A549 (cell line): ENCODE measurements around the gene PAPLN. TPM values are rescaled to one million over a fixed set of nuclear protein-coding genes. Genes with fewer than 3 reads are reported as not detected.

Experiments
- ATAC-seq, 2 experiments: fragments of 200-7000 bp in 1 of 2; fragments of >200 bp in 1 of 2; cut with Nextera tagmentation in 1 of 2; cut with Tn5 transposase in 1 of 2; 3 replicates each; pipeline versions ENCODE4 v1.8.0 to v1.9.1; 2018 to 2020; ENCODE audit warnings: mild to moderate bottlenecking in 1 of 2, moderate library complexity in 1 of 2
- CTCF ChIA-PET: fragments of 300-600 bp; sonication (Branson Sonifier 250); formaldehyde crosslinking; extraction: SDS; loops from one replicate; lab custom pipeline; 2021; ENCODE audit warnings: antibody characterized with exemption, inconsistent platforms; lab: Yijun Ruan, JAX
- POLR2A ChIA-PET: fragments of 350-600 bp; formaldehyde crosslinking; extraction: SDS; loops from one replicate; lab custom pipeline; 2021; ENCODE audit warnings: antibody characterized with exemption, inconsistent platforms; lab: Yijun Ruan, JAX
- DNase-seq, 2 experiments: peaks; one replicate each; pipeline versions ENCODE4 v3.0.0 to v3.0.0-alpha.2; 2011 to 2016; ENCODE audit warnings: low read depth in 1 of 2, low spot score in 1 of 2
- FAIRE-seq: peaks from 2 replicates; lab custom pipeline; 2011; peaks lifted over from hg19 to GRCh38; lab: Jason Lieb, UNC
- H3K27ac ChIP-seq, 2 experiments: fragments of >200 bp; sonication (Bioruptor Twin); formaldehyde crosslinking; 3 replicates each; pipeline ENCODE4 v1.5.1; 2016 to 2017
- H3K4me1 ChIP-seq: fragments of >200 bp; sonication (Bioruptor Twin); formaldehyde crosslinking; 3 replicates; pipeline ENCODE4 v1.6.1; 2016
- H3K4me2 ChIP-seq: fragments of >200 bp; sonication (Bioruptor Twin); formaldehyde crosslinking; 3 replicates; pipeline ENCODE4 v1.6.1; 2016
- H3K4me3 ChIP-seq: fragments of >200 bp; sonication (Bioruptor Twin); formaldehyde crosslinking; 3 replicates; pipeline ENCODE4 v1.5.1; 2016
- H3K9me3 ChIP-seq: fragments of >200 bp; sonication (Bioruptor Twin); formaldehyde crosslinking; 3 replicates; pipeline ENCODE4 v1.6.1; 2016
- CBX2 ChIP-seq: fragments of 200-600 bp; sonication (generic); IDR thresholded peaks from 2 replicates; pipeline ENCODE4 v1.6.1; 2016; ENCODE audit warnings: low read depth, mild to moderate bottlenecking, borderline replicate concordance
- CBX8 ChIP-seq: fragments of 200-600 bp; sonication (generic); IDR thresholded peaks from 2 replicates; pipeline ENCODE4 v1.6.1; 2016
- EHMT2 ChIP-seq: fragments of 200-600 bp; sonication (generic); IDR thresholded peaks from 2 replicates; pipeline ENCODE4 v1.6.1; 2016; ENCODE audit warnings: antibody characterized with exemption, low read depth, mild to moderate bottlenecking, moderate library complexity
- ESRRA ChIP-seq: fragments of 150-350 bp; IDR thresholded peaks from 2 replicates; pipeline ENCODE4 v1.6.1; 2014; ENCODE audit warnings: mild to moderate bottlenecking, low read length, borderline replicate concordance
- FOSB ChIP-seq: fragments of 250-450 bp; sonication (Bioruptor Pico); IDR thresholded peaks from 2 replicates; pipeline ENCODE4 v1.5.0; 2020; ENCODE audit warnings: mild to moderate bottlenecking, moderate library complexity
- FOSL2 ChIP-seq, 2 experiments: fragments of 450-650 bp in 1 of 2; fragments of >200 bp in 1 of 2; sonication (Bioruptor Twin) in 1 of 2; formaldehyde crosslinking; IDR thresholded peaks; 2 replicates each; pipeline versions ENCODE4 v1.5.0 to v1.6.1; 2016 to 2020; ENCODE audit warnings: mild to moderate bottlenecking in 1 of 2, moderate library complexity in 1 of 2
- GATA3 ChIP-seq: IDR thresholded peaks from 2 replicates; pipeline ENCODE4 v1.6.1; 2012; ENCODE audit warnings: borderline replicate concordance
- HDAC2 ChIP-seq: fragments of 200-600 bp; sonication (generic); IDR thresholded peaks from 2 replicates; pipeline ENCODE4 v1.6.1; 2016
- HEYL ChIP-seq: fragments of 250-450 bp; sonication (Bioruptor Pico); IDR thresholded peaks from 2 replicates; pipeline ENCODE4 v1.8.0; 2021; ENCODE audit warnings: mild to moderate bottlenecking, moderate library complexity
- HOXB13 ChIP-seq: fragments of 250-450 bp; sonication (Bioruptor Pico); IDR thresholded peaks from 2 replicates; pipeline ENCODE4 v1.5.0; 2020; ENCODE audit warnings: low read depth, mild to moderate bottlenecking, moderate library complexity
- HOXB5 ChIP-seq: fragments of 250-450 bp; sonication (Bioruptor Pico); IDR thresholded peaks from 2 replicates; pipeline ENCODE4 v1.5.0; 2020; ENCODE audit warnings: mild to moderate bottlenecking, moderate library complexity
- MAFK ChIP-seq: fragments of 450-650 bp; IDR thresholded peaks from 2 replicates; pipeline ENCODE4 v1.6.1; 2014; ENCODE audit not compliant: partially characterized antibody
- NPAS2 ChIP-seq: fragments of 250-450 bp; sonication (Bioruptor Pico); IDR thresholded peaks from 2 replicates; pipeline ENCODE4 v1.8.0; 2022; ENCODE audit warnings: mild to moderate bottlenecking, moderate library complexity, borderline replicate concordance
- PBX3 ChIP-seq: IDR thresholded peaks from 2 replicates; pipeline ENCODE4 v1.6.1; 2012
- PHF8 ChIP-seq: fragments of 200-600 bp; sonication (generic); IDR thresholded peaks from 2 replicates; pipeline ENCODE4 v1.6.1; 2016; ENCODE audit warnings: low read depth, mild to moderate bottlenecking, antibody characterized with exemption, moderate library complexity, borderline replicate concordance
- POLR2AphosphoS2 ChIP-seq: conservative IDR thresholded peaks from 2 replicates; pipeline ENCODE4 v1.6.1; 2012; ENCODE audit warnings: low read length, improper control_type of control experiment, inconsistent platforms
- RCOR1 ChIP-seq: fragments of 150-350 bp; IDR thresholded peaks from 2 replicates; pipeline ENCODE4 v1.6.1; 2014; ENCODE audit warnings: antibody characterized with exemption, low read length, low read depth
- RNF2 ChIP-seq: fragments of 200-600 bp; sonication (generic); IDR thresholded peaks from 2 replicates; pipeline ENCODE4 v1.6.1; 2016; ENCODE audit warnings: low read depth, mild to moderate bottlenecking, antibody characterized with exemption, moderate library complexity, borderline replicate concordance
- SMC3 ChIP-seq: fragments of >200 bp; sonication (Bioruptor Twin); formaldehyde crosslinking; IDR thresholded peaks from 3 replicates; pipeline ENCODE4 v1.6.1; 2018; ENCODE audit warnings: inconsistent platforms
- SREBF2 ChIP-seq: fragments of 450-650 bp; IDR thresholded peaks from 2 replicates; pipeline ENCODE4 v1.6.1; 2014; ENCODE audit warnings: mild to moderate bottlenecking, moderate library complexity
- TFCP2L1 ChIP-seq: fragments of 250-450 bp; sonication (Bioruptor Pico); IDR thresholded peaks from 2 replicates; pipeline ENCODE4 v1.5.0; 2021; ENCODE audit warnings: mild to moderate bottlenecking
- TP53 ChIP-seq: fragments of 250-450 bp; sonication (Bioruptor Pico); IDR thresholded peaks from 2 replicates; pipeline ENCODE4 v1.5.0; 2021; ENCODE audit warnings: mild to moderate bottlenecking, moderate library complexity
- ZSCAN20 ChIP-seq: fragments of 250-450 bp; sonication (Bioruptor Pico); IDR thresholded peaks from 2 replicates; pipeline ENCODE4 v1.8.0; 2022; ENCODE audit warnings: mild to moderate bottlenecking, moderate library complexity
- WGBS: methylation state at CpG from one replicate; pipeline ENCODE4 v1.1.6; 2017; ENCODE audit errors: missing lambda C conversion rate; 5-methylcytosine and 5-hydroxymethylcytosine counted together
- polyA plus RNA-seq, 4 experiments: library from polyadenylated mRNA; depleted of rRNA in 3 of 4; stranded (reverse); fragments of >200 nt; fragmentation: RNase III in 1 of 4; extraction: RNeasy Plus Mini Kit Qiagen cat#74134 plus additional on column Dnase treatment in 1 of 4; gene quantifications; 2 replicates in 3 of 4; 3 replicates in 1 of 4; pipeline ENCODE4 v1.2.3, GENCODE V29; 2011 to 2017
- TF ChIP-seq, protein P1 (sequence below): IDR thresholded peaks from 2 replicates; pipeline ENCODE4 v1.6.1; 2012; ENCODE audit warnings: low read depth, borderline replicate concordance

PAPLN gene
- polyA plus RNA-seq, 2 of the 4 experiments (the other 2 are of a cell fraction): 4.3 to 5.0 TPM

DNA sequence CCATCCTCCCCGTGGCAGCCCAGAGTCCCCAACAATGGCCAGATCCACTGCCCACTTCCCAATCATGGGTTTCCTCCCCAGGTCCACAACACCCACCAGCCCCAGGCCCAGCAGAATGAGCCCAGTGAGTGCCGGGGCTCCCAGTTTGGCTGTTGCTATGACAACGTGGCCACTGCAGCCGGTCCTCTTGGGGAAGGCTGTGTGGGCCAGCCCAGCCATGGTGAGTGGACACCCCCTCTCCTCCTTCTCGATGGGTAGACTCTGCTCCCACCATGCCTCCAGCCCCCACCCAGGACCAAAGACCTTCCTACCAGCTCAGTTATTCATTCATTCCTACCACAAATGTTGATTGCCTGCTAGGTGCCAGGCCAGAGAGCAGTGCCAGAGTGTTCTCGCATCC lies 23.8 kb downstream of the PAPLN start:
- POLR2A ChIA-PET: no interaction called here
- no peak for ATAC-seq
- Histone ChIP-seq H3K4me2 (no peak overlapping the region), H3K4me1 (no peaks in the 10 kb centered on the region), H3K9me3 (no peaks in the 10 kb centered on the region), H3K27ac (no peak overlapping the region), H3K4me3 (no peak overlapping the region)
- no peak for DNase-seq
- TF ChIP-seq HEYL (CRISPR knock-in tag) (no peak), RNF2 (no peak), FOSL2 (IDR thresholded peaks at IDR 0.05) (no peak), FOSL2 (CRISPR knock-in tag; IDR thresholded peaks at IDR 0.05) (no peak), SREBF2 (no peak), HDAC2 (no peak), POLR2AphosphoS2 (no peak), HOXB13 (CRISPR knock-in tag) (no peak), SMC3 (no peak), CBX2 (no peak), CBX8 (no peak), NPAS2 (no peak), GATA3 (no peak)
- WGBS: 76% methylated on average over 5 of the region's 6 CpGs
- FAIRE-seq: no peak
- CTCF ChIA-PET: no interaction called here

GRCh38 chr14:73261520-73262426 lies 24.5 kb downstream of the PAPLN start:
- H3K27ac ChIP-seq: no peak overlapping the region
- ChIA-PET CTCF (interaction anchor here (0.6 to 2.5 kb wide), 5 partner anchors 11 to 210 kb away, joined by 3 to 13 read pairs (median 4); no protein-coding TSS in a partner anchor), POLR2A (no interaction called here)
- no peaks in the 10 kb centered on the region for H3K9me3 ChIP-seq
- H3K4me3 ChIP-seq: no peak overlapping the region
- WGBS: 87% methylated on average over 14 of the region's 15 CpGs
- H3K4me1 ChIP-seq: no peaks in the 10 kb centered on the region
- FAIRE-seq (no peak), ATAC-seq (peak in 1 of 2 experiments; percentile 12; a peak in 3 of 6 replicates), DNase-seq (no peak)
- H3K4me2 ChIP-seq: no peak overlapping the region
- no peak for TF ChIP-seq EHMT2

- no peak for FAIRE-seq
- no peak for ATAC-seq
- Histone ChIP-seq H3K27ac (no peak overlapping the region), H3K4me2 (no peak overlapping the region), H3K4me3 (no peak overlapping the region), H3K9me3 (no peaks in the 10 kb centered on the region), H3K4me1 (no peaks in the 10 kb centered on the region)
- no peak for DNase-seq
- ChIA-PET CTCF (interaction anchor here (0.9 to 2.5 kb wide), 5 partner anchors 10 to 209 kb away, joined by 3 to 13 read pairs (median 3); no protein-coding TSS in a partner anchor), POLR2A (no interaction called here)
- TF ChIP-seq TP53 (no peak), PHF8 (no peak), RCOR1 (no peak), PBX3 (no peak), ESRRA (no peak), MAFK (no peak), TFCP2L1 (CRISPR knock-in tag) (no peak), EHMT2 (no peak), HOXB5 (CRISPR knock-in tag) (no peak), GATA3 (no peak), HDAC2 (no peak), FOSB (CRISPR knock-in tag) (no peak), CBX8 (no peak), ZSCAN20 (CRISPR knock-in tag) (no peak)
- TF ChIP-seq, protein P1, sequence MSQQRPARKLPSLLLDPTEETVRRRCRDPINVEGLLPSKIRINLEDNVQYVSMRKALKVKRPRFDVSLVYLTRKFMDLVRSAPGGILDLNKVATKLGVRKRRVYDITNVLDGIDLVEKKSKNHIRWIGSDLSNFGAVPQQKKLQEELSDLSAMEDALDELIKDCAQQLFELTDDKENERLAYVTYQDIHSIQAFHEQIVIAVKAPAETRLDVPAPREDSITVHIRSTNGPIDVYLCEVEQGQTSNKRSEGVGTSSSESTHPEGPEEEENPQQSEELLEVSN: no peak
- WGBS: 87% methylated on average over 13 of the region's 20 CpGs
These were observed 25.3 kb downstream of the PAPLN start for GRCh38 chr14:73262427-73263183.
